Cerebellar nuclear complex (tissue), 1 donor: ENCODE measurements around the gene LRRIQ4.

Experiments
- DNase-seq, 2 experiments: peaks; one replicate each; lab custom pipeline; 2025; lab: John Stamatoyannopoulos, UW

LRRIQ4 gene

DNA sequence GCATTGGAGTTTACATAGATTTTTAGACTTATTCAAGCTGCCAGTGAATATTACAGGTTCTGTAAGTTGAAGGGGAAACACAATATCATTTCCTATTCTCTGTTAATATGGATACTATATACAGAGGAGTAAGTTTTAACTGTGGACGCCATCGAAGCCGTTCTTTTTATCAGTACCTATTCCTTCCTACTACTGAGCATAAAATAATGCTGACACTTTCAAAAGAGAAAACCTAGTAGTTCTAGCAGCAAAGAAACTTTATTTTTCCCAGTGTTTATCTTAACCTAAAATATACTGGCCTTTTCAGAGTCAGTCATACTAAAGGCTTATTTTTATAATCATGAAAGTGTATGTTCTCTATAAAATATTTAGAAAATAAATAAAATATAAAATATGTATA, 42.8 kb downstream of the LRRIQ4 start:
- DNase-seq = no peak

DNA sequence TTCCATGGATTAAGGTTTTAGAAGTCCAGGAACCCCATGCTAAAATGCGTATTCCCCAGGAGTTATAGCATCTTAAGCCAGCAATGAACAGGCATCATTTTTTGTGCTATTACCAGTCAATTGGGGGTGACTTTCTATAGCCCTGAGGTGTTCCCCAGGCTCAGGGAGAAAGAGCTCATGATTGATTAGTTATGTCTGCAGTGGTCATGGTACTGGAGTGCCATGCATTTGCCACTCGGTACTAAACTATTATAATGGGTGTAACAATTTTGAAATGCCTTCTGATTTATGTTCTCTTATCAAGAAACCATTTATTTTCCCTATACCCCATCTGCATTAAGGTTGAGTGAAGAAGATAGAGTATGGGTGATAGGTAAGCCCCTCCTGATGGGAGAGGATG, 45.1 kb downstream of the LRRIQ4 start:
- DNase-seq = no peak

DNA sequence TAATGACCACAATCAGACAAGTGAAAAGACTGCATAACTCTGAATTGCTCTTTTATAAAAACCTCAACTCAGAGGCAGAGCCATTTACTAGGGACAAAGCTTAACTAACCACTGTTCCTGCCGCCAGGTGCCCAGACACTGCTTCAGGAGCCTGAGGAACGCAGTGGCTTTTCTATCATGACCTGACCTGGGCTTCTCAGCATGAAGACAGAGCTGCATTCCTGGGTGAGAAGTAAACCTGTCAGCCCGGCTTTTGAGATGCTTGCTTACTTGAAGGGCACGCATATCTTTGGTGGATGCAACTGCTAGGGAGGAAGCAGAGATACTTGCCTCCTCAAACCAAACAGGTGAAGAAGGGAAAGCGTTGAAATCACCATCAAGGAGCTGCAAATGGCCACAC, 49.2 kb downstream of the LRRIQ4 start:
- no peak for DNase-seq

DNA sequence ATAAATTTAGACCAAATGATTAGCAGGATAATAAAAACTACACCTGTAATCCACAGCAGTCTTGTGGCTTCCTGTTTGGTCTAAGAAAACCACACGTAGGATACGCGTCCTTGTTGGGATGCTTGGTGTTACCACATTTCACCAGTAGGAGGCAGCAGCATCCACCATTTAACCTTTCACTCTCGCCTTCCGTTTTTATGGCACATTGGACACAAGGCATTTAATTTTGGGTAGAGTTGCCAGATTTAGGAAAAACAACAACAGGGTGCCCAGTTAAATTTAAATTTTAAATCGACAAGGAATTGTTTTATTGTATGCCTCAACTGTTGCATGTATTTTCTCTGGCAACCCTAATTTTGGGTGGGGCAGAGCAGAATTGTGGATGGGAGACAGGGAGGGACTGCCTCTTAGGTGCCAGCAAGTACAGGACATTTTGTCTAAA, 50.8 kb downstream of the LRRIQ4 start:
- no peak for DNase-seq

DNA sequence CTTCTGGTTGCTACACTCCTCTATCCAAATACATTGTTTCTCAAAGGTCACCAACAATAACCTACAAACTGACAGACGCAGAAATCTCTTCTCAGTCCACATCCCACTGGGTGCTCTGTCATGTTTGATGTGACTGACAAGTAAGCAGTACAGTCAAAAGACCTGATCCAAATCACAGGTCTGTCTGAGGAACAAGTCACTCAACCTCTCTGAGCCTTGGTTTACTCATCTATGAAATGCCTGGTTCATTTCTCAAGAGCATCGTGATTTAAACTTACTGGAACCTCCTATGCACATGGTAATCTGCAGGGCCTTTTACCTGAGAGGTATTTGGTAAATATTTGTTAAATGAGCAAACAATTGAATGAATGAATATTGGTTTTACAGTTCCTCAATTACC, 51.6 kb downstream of the LRRIQ4 start:
- DNase-seq = no peak

DNA sequence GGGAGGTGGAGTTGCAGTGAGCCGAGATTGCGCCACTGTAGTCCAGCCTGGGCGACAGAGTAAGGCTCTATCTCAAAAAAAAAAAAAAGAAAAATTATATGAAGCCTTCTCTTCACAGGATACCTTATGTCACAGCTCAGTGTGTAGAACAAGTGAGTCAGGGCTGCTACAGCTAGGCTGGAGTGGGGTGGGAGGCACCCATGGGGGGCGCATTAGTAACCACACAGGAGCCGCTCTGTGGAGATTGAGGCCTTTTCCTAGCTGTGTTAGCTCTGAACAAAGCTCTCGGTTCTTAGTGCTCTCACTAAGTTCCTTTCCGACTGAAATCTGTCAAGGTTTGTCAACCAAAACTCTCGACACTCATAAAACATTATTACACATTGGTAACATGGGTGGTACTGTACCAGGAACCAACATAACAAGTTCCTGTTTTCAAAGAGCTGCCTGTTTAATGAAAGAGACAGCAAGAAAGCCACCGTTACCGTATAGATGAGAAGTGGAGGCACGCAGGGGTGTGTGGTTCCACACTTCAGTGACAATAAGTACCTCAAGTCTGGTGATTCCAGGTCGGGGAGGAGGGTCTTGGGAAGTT, 52.6 kb downstream of the LRRIQ4 start:
- DNase-seq = no peak

DNA sequence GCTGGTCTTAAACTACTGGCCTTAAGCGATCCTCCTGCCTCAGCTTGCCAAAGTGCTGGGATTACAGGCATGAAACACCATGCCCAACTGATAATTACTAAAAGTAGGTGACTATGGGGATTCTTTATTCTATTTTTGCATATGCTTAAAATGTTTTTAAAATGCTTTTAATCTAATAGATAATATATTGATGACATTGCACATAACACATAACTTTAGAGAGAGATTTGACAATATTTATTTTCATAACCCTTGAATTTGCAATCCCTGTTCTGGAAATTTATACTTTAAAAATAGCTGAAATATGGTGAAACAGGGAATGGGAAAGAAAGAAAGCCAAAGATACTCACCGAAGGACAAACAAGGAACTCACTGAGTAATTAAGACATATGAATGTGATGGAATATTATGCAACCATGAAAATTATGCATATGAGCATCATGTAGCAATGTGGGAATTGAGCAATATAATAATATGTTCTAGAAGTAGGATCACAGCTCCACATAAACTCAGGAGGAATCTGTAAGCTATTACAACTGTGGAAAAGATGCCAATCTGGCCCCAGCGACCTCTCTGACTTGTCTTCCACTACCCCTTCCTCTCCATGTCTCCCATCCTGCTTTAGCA, 55.0 kb downstream of the LRRIQ4 start:
- DNase-seq = no peak

DNA sequence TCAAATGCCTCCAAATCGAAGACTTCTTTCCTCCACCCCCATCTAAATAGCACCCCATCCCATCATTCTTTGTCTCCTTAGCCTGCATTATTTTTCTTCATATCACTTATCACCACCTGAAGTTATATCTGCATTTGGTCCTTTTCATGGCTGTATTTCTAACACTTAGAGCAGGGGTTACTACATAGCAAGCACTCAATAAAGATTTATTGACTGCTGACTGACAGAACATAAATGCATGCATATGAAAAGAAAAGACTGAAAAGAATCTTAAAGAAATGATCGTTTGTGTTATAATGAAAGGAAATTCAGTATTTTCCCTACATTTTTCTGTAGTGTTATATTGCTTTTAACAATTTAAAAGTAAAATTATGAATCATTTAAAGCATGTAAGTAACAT, 55.7 kb downstream of the LRRIQ4 start:
- no peak for DNase-seq

DNA sequence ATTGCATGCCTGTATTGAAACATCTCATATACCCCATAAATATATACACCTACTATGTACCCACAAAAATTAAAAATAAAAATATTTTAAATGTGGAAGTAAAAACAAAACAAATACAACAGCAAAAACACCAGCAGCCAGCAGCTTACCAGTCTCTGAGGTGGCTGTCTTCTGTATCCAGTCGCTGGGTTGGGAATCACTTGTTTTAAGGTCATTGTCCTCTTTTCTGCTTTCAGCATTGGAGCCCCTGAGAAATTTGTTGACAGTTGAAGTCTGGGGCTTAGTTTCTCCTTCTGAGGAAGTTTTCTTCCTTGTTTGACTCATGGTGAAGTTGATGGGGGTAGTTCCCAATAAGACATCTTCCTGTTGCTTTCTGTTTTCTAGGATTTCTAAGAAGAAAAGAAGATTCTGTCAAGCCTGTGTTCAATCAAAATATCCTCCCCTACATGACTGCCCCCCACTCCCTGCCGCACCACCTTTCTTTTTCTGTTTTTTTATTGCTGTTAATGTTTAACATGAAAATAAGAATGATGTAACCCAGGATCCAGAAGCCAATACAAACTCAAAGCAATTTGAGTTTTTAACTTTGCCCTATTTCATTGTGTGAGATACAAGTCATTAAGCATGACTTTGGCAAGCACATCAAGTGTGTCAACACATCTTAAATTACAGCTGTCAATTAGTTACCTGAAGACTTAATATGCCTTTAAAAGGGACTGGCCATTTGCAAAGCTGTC, 57.0 kb downstream of the LRRIQ4 start, which contains the start of gene LRRC31:
TSS of gene LRRC31 (minus strand) at position 452 of the 737 bp plus-strand sequence. CDS start at position 324, 128 bp downstream.
- no peak for DNase-seq

DNA sequence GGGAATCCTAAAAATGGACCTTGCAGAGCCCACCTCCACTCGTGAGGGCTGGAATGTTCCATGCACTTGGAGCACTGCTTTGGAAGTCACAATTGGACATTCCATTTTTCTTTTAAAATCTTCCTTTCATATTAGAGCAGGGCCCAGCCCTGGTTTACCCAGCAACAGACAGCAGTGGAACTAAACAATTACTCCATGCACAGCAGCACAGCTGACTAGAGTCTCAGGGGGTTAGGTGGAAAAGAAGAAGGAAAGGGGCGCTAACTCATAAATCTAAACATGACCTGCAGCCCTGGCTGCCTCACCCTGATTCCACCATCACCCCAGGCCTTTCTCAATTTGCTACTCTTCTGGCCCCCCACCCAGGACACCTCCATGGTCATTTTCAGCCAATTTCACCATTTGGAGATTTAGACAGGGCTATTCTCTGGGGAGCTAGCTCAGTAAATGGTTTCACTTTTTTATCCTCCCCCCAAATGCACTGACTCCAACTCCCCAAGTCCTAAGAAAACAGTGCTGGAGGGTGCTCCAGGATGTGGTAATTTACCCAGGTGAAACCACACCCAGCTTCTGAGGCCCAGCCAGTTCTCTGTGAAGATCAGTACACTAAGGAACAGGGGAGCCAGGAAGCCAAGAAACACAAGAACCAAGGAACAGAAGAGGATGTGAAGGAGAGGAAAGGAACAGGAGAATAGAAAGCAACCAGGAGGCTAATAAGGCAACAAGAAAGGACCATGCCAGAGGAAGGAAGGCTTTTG, 58.6 kb downstream of the LRRIQ4 start:
- no peak for DNase-seq

DNA sequence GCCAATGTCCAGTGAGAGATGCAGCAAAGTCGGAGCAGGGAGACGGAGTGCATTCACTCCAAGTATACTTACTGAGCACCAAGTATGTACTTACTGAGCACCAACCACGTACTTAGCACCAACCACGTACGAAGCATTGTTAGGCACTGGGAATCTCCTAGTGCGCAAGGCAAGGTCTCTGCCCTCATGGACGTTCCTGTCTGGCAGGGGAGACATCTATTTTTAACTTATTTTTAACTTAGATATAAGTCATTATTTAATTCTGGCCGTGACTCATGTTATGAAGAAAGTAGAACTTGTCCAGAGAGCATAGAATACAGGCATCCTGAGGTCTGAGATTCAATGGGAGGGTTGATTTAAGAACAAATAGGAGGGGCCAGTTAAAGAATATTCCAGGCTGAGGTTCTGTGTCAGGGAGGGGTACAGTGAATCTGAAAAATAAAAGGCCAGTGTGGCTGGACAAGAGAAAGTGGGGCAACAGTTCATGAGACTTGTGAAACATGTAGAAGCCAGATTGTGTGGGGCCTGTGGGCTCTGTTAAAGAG, 66.4 kb downstream of the LRRIQ4 start:
- no peak for DNase-seq

DNA sequence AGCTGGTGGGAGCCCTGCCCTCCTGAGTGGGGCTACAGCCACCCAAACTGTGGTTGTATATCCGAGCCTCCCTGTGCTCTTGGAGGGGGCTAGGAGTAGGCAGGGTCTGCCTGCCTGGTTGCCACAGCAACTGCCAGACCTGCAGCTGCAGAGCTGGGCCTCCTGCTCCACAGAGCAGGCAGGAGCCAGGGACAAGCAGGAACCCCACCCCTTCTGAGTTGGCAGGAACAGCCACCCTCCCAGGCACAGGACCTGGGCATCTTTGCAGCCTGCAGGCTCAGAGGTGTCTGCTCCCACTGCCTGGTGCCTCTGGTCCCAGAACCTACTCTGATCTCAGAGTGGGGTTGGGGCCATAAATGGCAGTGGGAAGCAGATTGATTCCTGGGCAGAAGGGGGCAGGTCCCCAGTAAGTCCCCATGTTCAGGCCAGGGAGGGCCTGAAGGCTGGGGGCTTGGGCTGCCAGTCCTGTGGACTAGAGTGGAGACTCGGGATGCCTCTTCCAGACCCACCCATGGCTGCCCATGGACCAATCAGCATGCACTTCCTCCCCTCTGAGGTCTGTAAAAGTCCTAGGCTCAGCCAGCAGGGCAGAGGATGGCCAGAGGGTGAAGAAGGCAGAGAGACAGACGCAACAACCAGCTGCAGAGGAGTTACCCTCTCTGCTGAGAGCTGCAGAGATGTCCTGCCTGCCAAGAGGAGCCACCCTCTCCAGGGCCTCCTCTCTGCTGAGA, 67.3 kb downstream of the LRRIQ4 start:
- no peak for DNase-seq

DNA sequence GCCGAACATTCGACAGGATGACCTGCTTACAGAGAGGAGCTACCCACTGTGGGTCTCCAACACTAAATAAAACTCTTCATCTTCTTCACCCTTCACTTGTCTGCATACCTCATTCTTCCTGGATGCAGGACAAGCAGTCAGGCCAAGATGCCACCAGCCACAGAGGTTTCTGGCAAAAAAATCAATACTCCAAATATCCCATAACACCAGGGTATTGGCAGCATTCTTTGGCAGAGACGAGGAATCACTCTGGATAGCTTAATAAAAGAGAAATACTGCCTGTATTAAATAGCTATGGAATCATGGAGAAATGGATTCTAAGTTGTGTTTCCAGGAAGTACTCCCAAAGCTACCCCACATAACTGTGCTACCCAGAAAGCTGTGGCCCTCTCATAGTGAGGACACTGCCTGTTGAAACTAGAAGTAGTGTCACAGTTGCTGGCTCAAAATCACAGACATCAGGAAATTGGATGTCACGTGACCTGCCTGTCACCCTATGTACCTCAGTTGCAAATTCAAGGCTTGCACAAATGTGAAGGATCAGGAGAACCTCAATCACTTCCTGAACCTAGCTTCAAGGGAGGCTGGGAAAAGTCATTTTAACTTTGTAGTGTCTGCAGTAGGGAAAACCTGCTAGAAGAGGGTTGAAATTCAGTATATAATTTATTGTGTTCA, 68.0 kb downstream of the LRRIQ4 start:
- no peak for DNase-seq

DNA sequence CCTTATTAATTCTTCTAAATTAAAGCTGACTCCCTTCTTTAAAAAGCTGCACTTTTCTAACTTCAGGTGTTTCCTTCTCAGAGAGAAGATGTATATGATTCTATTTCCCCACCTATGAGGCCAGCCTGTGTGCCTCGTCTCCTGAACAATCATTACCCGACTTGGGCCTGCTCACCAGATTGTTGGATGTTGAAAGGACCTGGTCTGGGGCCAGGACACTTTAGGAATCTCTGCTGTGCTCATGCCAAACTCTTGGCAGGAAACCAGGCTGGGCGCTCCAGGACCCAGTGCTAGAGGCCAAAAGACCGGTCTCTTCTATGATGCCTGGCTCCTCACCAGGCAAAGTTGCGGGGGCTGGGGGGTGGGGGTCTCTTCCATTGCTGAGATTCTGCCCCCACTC, 74.0 kb downstream of the LRRIQ4 start:
- no peak for DNase-seq
